Pancreas (tissue), 10 donors: ENCODE data around the gene IL18RAP. TPM values are rescaled to one million over a fixed set of nuclear protein-coding genes. Genes with fewer than 3 reads are reported as not detected.

ENCODE experiments used
- ATAC-seq, 4 donors: fragments of 200-7000 bp; cut with Tn5 transposase; one replicate each; pipeline versions ENCODE4 v1.8.0 to v1.9.1; 2020; ENCODE audit warnings: mild to moderate bottlenecking in 4 of 4, moderate library complexity in 4 of 4
- DNase-seq, 6 donors: peaks; one replicate each; pipeline ENCODE4 v3.0.0-alpha.2; 2020
- FAIRE-seq: peaks from 2 replicates; lab custom pipeline; 2012; peaks lifted over from hg19 to GRCh38; lab: Jason Lieb, UNC
- H3K27ac ChIP-seq, 4 donors: fragments of 200-600 bp; sonication (generic); 1 replicate in 3 of 4; 2 replicates in 1 of 4; pipeline versions ENCODE4 v1.5.0 to v1.8.0; 2020
- H3K27me3 ChIP-seq, 4 donors: fragments of 200-600 bp; one replicate each; pipeline ENCODE4 v1.8.0; 2021
- H3K36me3 ChIP-seq, 3 donors: fragments of 200-600 bp; sonication (generic) in 1 of 3; one replicate each; pipeline versions ENCODE4 v1.5.0 to v1.8.0; 2020 to 2021
- H3K4me1 ChIP-seq, 3 donors: fragments of 200-600 bp; one replicate each; pipeline ENCODE4 v1.8.0; 2021
- H3K4me3 ChIP-seq, 4 donors: fragments of 200-600 bp; sonication (generic) in 2 of 4; one replicate each; pipeline versions ENCODE4 v1.5.0 to v1.8.0; 2020 to 2021
- H3K9me3 ChIP-seq, 4 donors: fragments of 200-600 bp; one replicate each; pipeline ENCODE4 v1.8.0; 2021
- WGBS, 2 donors: extraction: QIAGEN DNeasy Blood & Tissue Kit; methylation state at CpG; one replicate each; pipeline ENCODE4 v1.1.7; 2013; 5-methylcytosine and 5-hydroxymethylcytosine counted together
- intact Hi-C, 3 donors: fragments of 100-400 bp; cut with DNase I; formaldehyde crosslinking; loops; one replicate each; pipeline versions ENCODE4 v1.11.1 to v1.14.2; 2022
- polyA plus RNA-seq, 2 donors: library from polyadenylated mRNA; stranded (reverse); fragments of 200-250 nt; gene quantifications; one replicate each; pipeline ENCODE4 v1.2.3, GENCODE V29; 2013
- total RNA-seq, 6 donors: library from RNA; stranded (reverse); fragmentation: NEBNext Ultra II Directional in 4 of 6; extraction: Animal tissue kit (Norgen Biotek cat#: 25700) in 4 of 6; gene quantifications; one replicate each; pipeline versions ENCODE4 v1.2.1 to v1.2.4, GENCODE V29; 2021 to 2023
- TF ChIP-seq, protein P1 (sequence below), 4 donors: fragments of 200-600 bp; sonication (generic) in 3 of 4; IDR thresholded peaks; one replicate each; pipeline versions ENCODE4 v1.5.0 to v1.8.0; 2021; ENCODE audit warnings: antibody characterized with exemption in 4 of 4
- donor health status: healthy with polysubstance abuse.
- donor health status: DM: no; HTN: no; CAD: no; lungs with moderate emphysema.
- donor health status: DM: no; HTN: no; CAD: no.
- donor health status: control.
- donor health status: control.
- donor health status: Bipolar disorder and iron deficiency.
- donor health status: DM: yes; HTN: yes; CAD: no.
- donor health status: DM: no; HTN: no; CAD: no.
- donor health status: DM: no; HTN: no; CAD: no.
- donor health status: DM: yes; HTN: yes; CAD: no.

IL18RAP gene
- total and polyA plus RNA-seq, 8 donors = 0.11 to 0.61 (median 0.24) TPM

GRCh38 chr2:102401865-102402264 lies 21.1 kb upstream of the IL18RAP start:
- Histone ChIP-seq H3K27ac (no peak overlapping the region), H3K36me3 (no peaks in the 10 kb centered on the region), H3K4me1 (no peaks in the 10 kb centered on the region), H3K27me3 (no peaks in the 10 kb centered on the region), H3K4me3 (no peak overlapping the region), H3K9me3 (no peaks in the 10 kb centered on the region)
- no peak for FAIRE-seq
- ATAC-seq = no peak
- TF ChIP-seq, protein P1, sequence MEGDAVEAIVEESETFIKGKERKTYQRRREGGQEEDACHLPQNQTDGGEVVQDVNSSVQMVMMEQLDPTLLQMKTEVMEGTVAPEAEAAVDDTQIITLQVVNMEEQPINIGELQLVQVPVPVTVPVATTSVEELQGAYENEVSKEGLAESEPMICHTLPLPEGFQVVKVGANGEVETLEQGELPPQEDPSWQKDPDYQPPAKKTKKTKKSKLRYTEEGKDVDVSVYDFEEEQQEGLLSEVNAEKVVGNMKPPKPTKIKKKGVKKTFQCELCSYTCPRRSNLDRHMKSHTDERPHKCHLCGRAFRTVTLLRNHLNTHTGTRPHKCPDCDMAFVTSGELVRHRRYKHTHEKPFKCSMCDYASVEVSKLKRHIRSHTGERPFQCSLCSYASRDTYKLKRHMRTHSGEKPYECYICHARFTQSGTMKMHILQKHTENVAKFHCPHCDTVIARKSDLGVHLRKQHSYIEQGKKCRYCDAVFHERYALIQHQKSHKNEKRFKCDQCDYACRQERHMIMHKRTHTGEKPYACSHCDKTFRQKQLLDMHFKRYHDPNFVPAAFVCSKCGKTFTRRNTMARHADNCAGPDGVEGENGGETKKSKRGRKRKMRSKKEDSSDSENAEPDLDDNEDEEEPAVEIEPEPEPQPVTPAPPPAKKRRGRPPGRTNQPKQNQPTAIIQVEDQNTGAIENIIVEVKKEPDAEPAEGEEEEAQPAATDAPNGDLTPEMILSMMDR (IDR thresholded peaks at IDR 0.05) = no peak
- no peak for DNase-seq
- 79 to 85% methylated on average over 2 of the region's 2 CpGs for WGBS, 2 donors
- intact Hi-C loops = no loop called here

DNA sequence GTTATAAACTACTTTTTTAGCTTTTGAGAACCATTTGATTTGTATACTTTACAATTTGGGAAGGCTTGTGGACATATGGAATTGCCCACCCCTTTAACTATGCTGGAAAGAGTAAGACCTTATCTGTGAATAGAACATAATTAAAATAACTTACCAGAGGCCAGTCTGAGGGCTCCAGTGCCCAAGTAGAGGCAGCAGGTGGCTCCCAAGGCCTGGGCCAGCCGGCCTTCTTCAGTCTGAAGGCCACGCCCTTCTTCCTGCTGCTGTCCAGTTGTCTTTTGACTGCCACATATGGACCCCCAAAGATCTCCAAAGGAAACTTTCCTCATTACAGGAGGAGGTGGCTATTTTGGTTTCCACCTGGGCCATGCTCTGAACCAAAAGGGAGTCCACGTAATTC lies 12.0 kb upstream of the IL18RAP start:
- Histone ChIP-seq H3K36me3 (no peaks in the 10 kb centered on the region), H3K27me3 (no peaks in the 10 kb centered on the region), H3K9me3 (no peaks in the 10 kb centered on the region), H3K27ac (no peak overlapping the region), H3K4me3 (no peak overlapping the region), H3K4me1 (no peaks in the 10 kb centered on the region)
- ATAC-seq (no peak), FAIRE-seq (no peak), DNase-seq (no peak)
- intact Hi-C loops = no loop called here
- WGBS, 2 donors = 79 to 98% methylated on average over 3 of the region's 3 CpGs
- TF ChIP-seq, protein P1 (IDR thresholded peaks at IDR 0.05) = no peak

- Histone ChIP-seq H3K27ac (no peak overlapping the region), H3K27me3 (no peaks in the 10 kb centered on the region), H3K4me1 (no peaks in the 10 kb centered on the region), H3K4me3 (no peak overlapping the region), H3K9me3 (no peaks in the 10 kb centered on the region), H3K36me3 (no peaks in the 10 kb centered on the region)
- FAIRE-seq (no peak), DNase-seq (no peak), ATAC-seq (no peak)
- WGBS, 2 donors = 75 to 77% methylated on average over 3 of the region's 3 CpGs
- intact Hi-C loops = no loop called here
- TF ChIP-seq, protein P1 (IDR thresholded peaks at IDR 0.05) = no peak
These were observed 10.8 kb upstream of the IL18RAP start for GRCh38 chr2:102412199-102412598.

- FAIRE-seq (no peak), ATAC-seq (no peak), DNase-seq (no peak)
- Histone ChIP-seq H3K4me3 (no peak overlapping the region), H3K27ac (no peak overlapping the region), H3K27me3 (no peaks in the 10 kb centered on the region), H3K9me3 (no peaks in the 10 kb centered on the region), H3K36me3 (no peaks in the 10 kb centered on the region), H3K4me1 (no peaks in the 10 kb centered on the region)
- 75 to 86% methylated on average over 1 of the region's 1 CpG for WGBS, 2 donors
- intact Hi-C loops = no loop called here
- TF ChIP-seq, protein P1 (IDR thresholded peaks at IDR 0.05) = no peak
These were observed 5.0 kb upstream of the IL18RAP start for GRCh38 chr2:102417946-102418345.

DNA sequence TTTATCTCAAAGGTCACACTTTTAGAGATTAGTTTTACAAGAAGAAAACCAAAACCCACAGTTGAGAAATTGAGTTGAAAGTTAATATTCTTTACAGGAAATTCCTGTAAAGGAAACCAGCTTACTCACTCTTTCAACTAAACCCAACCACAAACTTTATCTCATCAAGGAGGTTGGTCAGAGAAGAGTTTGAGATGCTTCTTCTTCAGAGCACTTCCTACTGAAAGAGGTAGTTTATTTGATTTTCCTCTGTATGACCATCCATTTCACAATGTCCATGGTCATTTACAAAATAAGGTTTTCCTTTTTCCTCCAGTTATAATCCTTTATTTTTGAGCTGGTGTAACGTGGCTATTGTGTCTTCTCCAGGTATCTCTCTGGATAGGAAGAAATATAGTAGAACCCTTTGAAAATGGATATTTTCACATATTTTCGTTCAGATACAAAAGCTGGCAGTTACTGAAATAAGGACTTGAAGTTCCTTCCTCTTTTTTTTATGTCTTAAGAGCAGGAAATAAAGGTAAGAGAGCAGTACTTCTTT lies 4.5 kb upstream of the IL18RAP start:
- Histone ChIP-seq H3K27me3 (no peaks in the 10 kb centered on the region), H3K4me3 (no peak overlapping the region), H3K36me3 (no peaks in the 10 kb centered on the region), H3K27ac (no peak overlapping the region), H3K4me1 (no peaks in the 10 kb centered on the region), H3K9me3 (no peaks in the 10 kb centered on the region)
- DNase-seq = no peak
- intact Hi-C loops = no loop called here
- TF ChIP-seq, protein P1 (IDR thresholded peaks at IDR 0.05) = no peak
- no peak for ATAC-seq
- no peak for FAIRE-seq
- WGBS, 2 donors = 39 to 43% methylated on average over 2 of the region's 2 CpGs
